Smooth muscle cell (in vitro differentiated cells): ENCODE results near the gene ZAR1L. TPM values are rescaled to one million over a fixed set of nuclear protein-coding genes. Genes with fewer than 3 reads are reported as not detected.

Experiments
- DNase-seq: peaks from one replicate; lab custom pipeline; 2025; ENCODE audit not compliant: unreplicated experiment; lab: John Stamatoyannopoulos, UW
- H2AFZ ChIP-seq: fragments of 200-600 bp; sonication (generic); 2 replicates; pipeline ENCODE4 v1.6.0; 2016; ENCODE audit warnings: antibody characterized with exemption, low read depth, mild to moderate bottlenecking
- H3F3A ChIP-seq: fragments of 200-600 bp; sonication (generic); 2 replicates; pipeline ENCODE4 v1.6.0; 2017; ENCODE audit warnings: antibody characterized with exemption, low read depth
- H3K27ac ChIP-seq: fragments of 200-600 bp; sonication (generic); 2 replicates; pipeline ENCODE4 v1.5.1; 2016; ENCODE audit warnings: low read depth, mild to moderate bottlenecking
- H3K27me3 ChIP-seq: fragments of 200-600 bp; sonication (generic); 2 replicates; pipeline ENCODE4 v1.6.1; 2016; ENCODE audit warnings: low read depth, mild to moderate bottlenecking
- H3K36me3 ChIP-seq: fragments of 200-600 bp; sonication (generic); 2 replicates; pipeline ENCODE4 v1.5.1; 2016; ENCODE audit warnings: low read depth
- H3K4me1 ChIP-seq: fragments of 200-600 bp; sonication (generic); 2 replicates; pipeline ENCODE4 v1.5.1; 2016; ENCODE audit warnings: low read depth
- H3K4me2 ChIP-seq: fragments of 200-600 bp; sonication (generic); 2 replicates; pipeline ENCODE4 v1.6.0; 2016; ENCODE audit warnings: mild to moderate bottlenecking
- H3K4me3 ChIP-seq: fragments of 200-600 bp; sonication (generic); 2 replicates; pipeline ENCODE4 v1.5.1; 2016; ENCODE audit warnings: mild to moderate bottlenecking
- H3K79me2 ChIP-seq: fragments of 200-600 bp; sonication (generic); 2 replicates; pipeline ENCODE4 v1.6.0; 2016; ENCODE audit warnings: low read depth, mild to moderate bottlenecking
- H3K9ac ChIP-seq: fragments of 200-600 bp; sonication (generic); 2 replicates; pipeline ENCODE4 v1.6.0; 2016; ENCODE audit warnings: low read depth
- H3K9me3 ChIP-seq: fragments of 200-600 bp; sonication (generic); replicated peaks from 2 replicates; pipeline ENCODE4 v1.5.1; 2016; ENCODE audit warnings: low read depth
- H4K20me1 ChIP-seq: fragments of 200-600 bp; sonication (generic); 2 replicates; pipeline ENCODE4 v1.6.0; 2016; ENCODE audit warnings: low read depth
- CTCF ChIP-seq: fragments of 200-600 bp; sonication (generic); IDR thresholded peaks from 2 replicates; pipeline ENCODE4 v1.5.1; 2017; ENCODE audit warnings: borderline replicate concordance, mild to moderate bottlenecking, antibody characterized with exemption; ENCODE audit not compliant: insufficient read depth, poor library complexity, severe bottlenecking
- WGBS: methylation state at CpG from one replicate; pipeline ENCODE4 v1.1.7; 2016; ENCODE audit warnings: low lambda C conversion rate; 5-methylcytosine and 5-hydroxymethylcytosine counted together
- polyA plus RNA-seq: library from polyadenylated mRNA; unstranded; fragments of >200 nt; fragmentation: Nextera tagmentation; extraction: Ambion mirVana; gene quantifications from 2 replicates; pipeline ENCODE4 v1.2.1, GENCODE V29; 2016
- total RNA-seq: library from RNA; depleted of rRNA; stranded (reverse); fragments of >200 nt; gene quantifications from 2 replicates; pipeline ENCODE4 v1.2.3, GENCODE V29; 2014

ZAR1L gene
- total and polyA plus RNA-seq, 2 experiments from 2014 or later: not detected

DNA sequence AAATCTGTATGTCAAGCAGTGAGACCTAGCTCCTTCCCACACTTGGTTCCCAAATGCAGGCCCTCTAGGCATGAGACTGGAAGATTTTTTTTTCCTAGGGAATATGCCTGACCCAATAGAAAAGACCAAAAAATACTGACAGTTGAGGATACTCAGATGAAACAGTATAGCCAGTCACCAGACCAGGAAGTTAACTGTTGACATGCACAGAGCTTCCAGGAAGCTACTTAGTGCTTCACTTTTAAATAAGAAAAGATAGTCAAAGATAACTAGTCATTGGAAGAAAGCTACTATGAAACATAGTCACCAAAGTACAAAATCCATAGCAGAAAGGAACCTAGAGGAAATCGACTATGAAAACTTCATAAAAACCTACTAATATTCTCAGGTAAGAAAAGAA is 32.5 kb upstream of the ZAR1L start:
- no peaks in the 10 kb centered on the region for H4K20me1 ChIP-seq
- no peak overlapping the region for H2AFZ ChIP-seq
- DNase-seq: no peak
- no peaks in the 10 kb centered on the region for H3K9me3 ChIP-seq
- H3K4me3 ChIP-seq: no peak overlapping the region
- no peaks in the 10 kb centered on the region for H3F3A ChIP-seq
- H3K36me3 ChIP-seq: no peaks in the 10 kb centered on the region
- no peaks in the 10 kb centered on the region for H3K27me3 ChIP-seq
- TF ChIP-seq CTCF: no peak
- H3K4me2 ChIP-seq: no peak overlapping the region
- H3K79me2 ChIP-seq: no peaks in the 10 kb centered on the region
- H3K9ac ChIP-seq: no peak overlapping the region
- H3K4me1 ChIP-seq: no peaks in the 10 kb centered on the region
- WGBS: 98% methylated on average over 1 of the region's 1 CpG
- no peak overlapping the region for H3K27ac ChIP-seq

DNA sequence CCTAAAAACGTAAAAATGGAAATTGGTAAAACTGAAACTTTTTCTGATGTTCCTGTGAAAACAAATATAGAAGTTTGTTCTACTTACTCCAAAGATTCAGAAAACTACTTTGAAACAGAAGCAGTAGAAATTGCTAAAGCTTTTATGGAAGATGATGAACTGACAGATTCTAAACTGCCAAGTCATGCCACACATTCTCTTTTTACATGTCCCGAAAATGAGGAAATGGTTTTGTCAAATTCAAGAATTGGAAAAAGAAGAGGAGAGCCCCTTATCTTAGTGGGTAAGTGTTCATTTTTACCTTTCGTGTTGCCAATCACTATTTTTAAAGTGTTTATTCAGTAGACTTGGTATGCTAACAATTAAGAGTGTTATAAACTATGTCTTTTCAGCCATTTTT is 25.8 kb upstream of the ZAR1L start:
- 93% methylated on average over 3 of the region's 3 CpGs for WGBS
- no peak for TF ChIP-seq CTCF
- DNase-seq: no peak
- Histone ChIP-seq H4K20me1 (no peaks in the 10 kb centered on the region), H3F3A (no peaks in the 10 kb centered on the region), H3K27me3 (no peaks in the 10 kb centered on the region), H3K79me2 (no peaks in the 10 kb centered on the region), H3K27ac (no peak overlapping the region), H3K4me1 (no peaks in the 10 kb centered on the region), H3K36me3 (peaks cover 4% of the 10 kb centered on the region), H3K4me3 (no peak overlapping the region), H2AFZ (no peak overlapping the region), H3K9ac (no peak overlapping the region), H3K4me2 (no peak overlapping the region), H3K9me3 (no peaks in the 10 kb centered on the region)

GRCh38 chr13:32334671-32335070 is 19.5 kb upstream of the ZAR1L start:
- 87% methylated on average over 2 of the region's 2 CpGs for WGBS

More at GRCh38 chr13:32334671-32335070, 19.5 kb upstream of the ZAR1L start:
- no peak overlapping the region for H3K4me2 ChIP-seq
- no peak for DNase-seq
- H3K36me3 ChIP-seq: peaks cover 4% of the 10 kb centered on the region
- H3K27me3 ChIP-seq: no peaks in the 10 kb centered on the region
- no peak overlapping the region for H3K27ac ChIP-seq
- TF ChIP-seq CTCF: no peak
- H4K20me1 ChIP-seq: no peaks in the 10 kb centered on the region
- no peak overlapping the region for H2AFZ ChIP-seq
- H3K4me3 ChIP-seq: no peak overlapping the region
- no peak overlapping the region for H3K9ac ChIP-seq
- H3K79me2 ChIP-seq: no peaks in the 10 kb centered on the region
- no peaks in the 10 kb centered on the region for H3K9me3 ChIP-seq
- H3K4me1 ChIP-seq: no peaks in the 10 kb centered on the region
- no peaks in the 10 kb centered on the region for H3F3A ChIP-seq
